Measurements from ENCODE around the gene FMNL2.
A peak's percentile ranks its signal among the peaks of the same experiment; 100 is the strongest.

The FMNL2 gene

GRCh38 chr2:152390837-152391236, 55.9 kb downstream of the FMNL2 start:
- no peak overlapping the region for H3K9ac ChIP-seq (ENCODE audit: low read length in 2 of 2)
- no peak overlapping the region for H3K27ac ChIP-seq (ENCODE audit: low read length)
- H3K36me3 ChIP-seq (ENCODE audit: control insufficient read depth in 2 of 2, insufficient read depth in 2 of 2, low read length in 2 of 2) = no peaks in the 10 kb centered on the region
- no peak overlapping the region for H3K4me3 ChIP-seq (ENCODE audit: low read length in 2 of 2)
- H3K9me3 ChIP-seq (ENCODE audit: control insufficient read depth in 2 of 2, low read length in 2 of 2) = no peaks in the 10 kb centered on the region
- no peaks in the 10 kb centered on the region for H3K27me3 ChIP-seq (ENCODE audit: control insufficient read depth in 1 of 2, insufficient read depth in 2 of 2, low read length in 2 of 2)
- H3K4me1 ChIP-seq (ENCODE audit: control insufficient read depth, insufficient read depth, low read length) = no peaks in the 10 kb centered on the region

- H3K27ac ChIP-seq (ENCODE audit: low read length) = no peak overlapping the region
- no peaks in the 10 kb centered on the region for H3K27me3 ChIP-seq (ENCODE audit: control insufficient read depth in 1 of 2, insufficient read depth in 2 of 2, low read length in 2 of 2)
- H3K4me1 ChIP-seq (ENCODE audit: control insufficient read depth, insufficient read depth, low read length) = no peaks in the 10 kb centered on the region
- H3K4me3 ChIP-seq (ENCODE audit: low read length in 2 of 2) = no peak overlapping the region
- H3K9me3 ChIP-seq (ENCODE audit: control insufficient read depth in 2 of 2, low read length in 2 of 2) = no peaks in the 10 kb centered on the region
- no peaks in the 10 kb centered on the region for H3K36me3 ChIP-seq (ENCODE audit: control insufficient read depth in 2 of 2, insufficient read depth in 2 of 2, low read length in 2 of 2)
- H3K9ac ChIP-seq (ENCODE audit: low read length in 2 of 2) = no peak overlapping the region
Observed at GRCh38 chr2:152391318-152391717, 56.3 kb downstream of the FMNL2 start.

- Histone ChIP-seq H3K4me3 (ENCODE audit: low read length in 2 of 2) (no peak overlapping the region), H3K27me3 (ENCODE audit: control insufficient read depth in 1 of 2, insufficient read depth in 2 of 2, low read length in 2 of 2) (no peaks in the 10 kb centered on the region), H3K4me1 (ENCODE audit: control insufficient read depth, insufficient read depth, low read length) (no peaks in the 10 kb centered on the region), H3K9ac (ENCODE audit: low read length in 2 of 2) (no peak overlapping the region), H3K9me3 (ENCODE audit: control insufficient read depth in 2 of 2, low read length in 2 of 2) (no peaks in the 10 kb centered on the region), H3K36me3 (ENCODE audit: control insufficient read depth in 2 of 2, insufficient read depth in 2 of 2, low read length in 2 of 2) (no peaks in the 10 kb centered on the region), H3K27ac (ENCODE audit: low read length) (no peak overlapping the region)
Observed at GRCh38 chr2:152393377-152393776, 58.4 kb downstream of the FMNL2 start.

- Histone ChIP-seq H3K4me3 (ENCODE audit: low read length in 2 of 2) (no peak overlapping the region), H3K27me3 (ENCODE audit: control insufficient read depth in 1 of 2, insufficient read depth in 2 of 2, low read length in 2 of 2) (no peaks in the 10 kb centered on the region), H3K9ac (ENCODE audit: low read length in 2 of 2) (no peak overlapping the region), H3K4me1 (ENCODE audit: control insufficient read depth, insufficient read depth, low read length) (no peaks in the 10 kb centered on the region), H3K9me3 (ENCODE audit: control insufficient read depth in 2 of 2, low read length in 2 of 2) (no peaks in the 10 kb centered on the region), H3K27ac (ENCODE audit: low read length) (no peak overlapping the region), H3K36me3 (ENCODE audit: control insufficient read depth in 2 of 2, insufficient read depth in 2 of 2, low read length in 2 of 2) (no peaks in the 10 kb centered on the region)
Observed at GRCh38 chr2:152394326-152394725, 59.4 kb downstream of the FMNL2 start.

GRCh38 chr2:152395103-152395502, 60.1 kb downstream of the FMNL2 start:
- Histone ChIP-seq H3K4me1 (ENCODE audit: control insufficient read depth, insufficient read depth, low read length) (no peaks in the 10 kb centered on the region), H3K4me3 (ENCODE audit: low read length in 2 of 2) (no peak overlapping the region), H3K36me3 (ENCODE audit: control insufficient read depth in 2 of 2, insufficient read depth in 2 of 2, low read length in 2 of 2) (no peaks in the 10 kb centered on the region), H3K9me3 (ENCODE audit: control insufficient read depth in 2 of 2, low read length in 2 of 2) (no peaks in the 10 kb centered on the region), H3K27me3 (ENCODE audit: control insufficient read depth in 1 of 2, insufficient read depth in 2 of 2, low read length in 2 of 2) (no peaks in the 10 kb centered on the region), H3K9ac (ENCODE audit: low read length in 2 of 2) (no peak overlapping the region), H3K27ac (ENCODE audit: low read length) (no peak overlapping the region)

GRCh38 chr2:152395572-152395971, 60.6 kb downstream of the FMNL2 start:
- Histone ChIP-seq H3K9ac (ENCODE audit: low read length in 2 of 2) (no peak overlapping the region), H3K9me3 (ENCODE audit: control insufficient read depth in 2 of 2, low read length in 2 of 2) (no peaks in the 10 kb centered on the region), H3K4me3 (ENCODE audit: low read length in 2 of 2) (peak overlapping the region in 1 of 2 donors; percentile 31), H3K4me1 (ENCODE audit: control insufficient read depth, insufficient read depth, low read length) (no peaks in the 10 kb centered on the region), H3K27me3 (ENCODE audit: control insufficient read depth in 1 of 2, insufficient read depth in 2 of 2, low read length in 2 of 2) (no peaks in the 10 kb centered on the region), H3K27ac (ENCODE audit: low read length) (no peak overlapping the region), H3K36me3 (ENCODE audit: control insufficient read depth in 2 of 2, insufficient read depth in 2 of 2, low read length in 2 of 2) (no peaks in the 10 kb centered on the region)

GRCh38 chr2:152396051-152396511, 61.1 kb downstream of the FMNL2 start:
- H3K9ac ChIP-seq (ENCODE audit: low read length in 2 of 2) = no peak overlapping the region
- H3K9me3 ChIP-seq (ENCODE audit: control insufficient read depth in 2 of 2, low read length in 2 of 2) = no peaks in the 10 kb centered on the region
- no peak overlapping the region for H3K27ac ChIP-seq (ENCODE audit: low read length)
- H3K27me3 ChIP-seq (ENCODE audit: control insufficient read depth in 1 of 2, insufficient read depth in 2 of 2, low read length in 2 of 2) = no peaks in the 10 kb centered on the region
- no peaks in the 10 kb centered on the region for H3K36me3 ChIP-seq (ENCODE audit: control insufficient read depth in 2 of 2, insufficient read depth in 2 of 2, low read length in 2 of 2)
- H3K4me1 ChIP-seq (ENCODE audit: control insufficient read depth, insufficient read depth, low read length) = no peaks in the 10 kb centered on the region
- peak overlapping the region; percentile 31 to 33 for H3K4me3 ChIP-seq (ENCODE audit: low read length in 2 of 2)

GRCh38 chr2:152396763-152397162, 61.8 kb downstream of the FMNL2 start:
- H3K27ac ChIP-seq (ENCODE audit: low read length) = no peak overlapping the region

GRCh38 chr2:152399003-152399402, 64.0 kb downstream of the FMNL2 start:
- Histone ChIP-seq H3K9ac (ENCODE audit: low read length in 2 of 2) (no peak overlapping the region), H3K4me1 (ENCODE audit: control insufficient read depth, insufficient read depth, low read length) (no peaks in the 10 kb centered on the region), H3K4me3 (ENCODE audit: low read length in 2 of 2) (no peak overlapping the region), H3K36me3 (ENCODE audit: control insufficient read depth in 2 of 2, insufficient read depth in 2 of 2, low read length in 2 of 2) (no peaks in the 10 kb centered on the region), H3K9me3 (ENCODE audit: control insufficient read depth in 2 of 2, low read length in 2 of 2) (no peaks in the 10 kb centered on the region), H3K27me3 (ENCODE audit: control insufficient read depth in 1 of 2, insufficient read depth in 2 of 2, low read length in 2 of 2) (no peaks in the 10 kb centered on the region), H3K27ac (ENCODE audit: low read length) (no peak overlapping the region)

More at GRCh38 chr2:152396763-152397162, 61.8 kb downstream of the FMNL2 start:
- H3K4me1 ChIP-seq (ENCODE audit: control insufficient read depth, insufficient read depth, low read length) = no peaks in the 10 kb centered on the region
- H3K36me3 ChIP-seq (ENCODE audit: control insufficient read depth in 2 of 2, insufficient read depth in 2 of 2, low read length in 2 of 2) = no peaks in the 10 kb centered on the region
- no peak overlapping the region for H3K9ac ChIP-seq (ENCODE audit: low read length in 2 of 2)
- H3K9me3 ChIP-seq (ENCODE audit: control insufficient read depth in 2 of 2, low read length in 2 of 2) = no peaks in the 10 kb centered on the region
- H3K27me3 ChIP-seq (ENCODE audit: control insufficient read depth in 1 of 2, insufficient read depth in 2 of 2, low read length in 2 of 2) = no peaks in the 10 kb centered on the region
- no peak overlapping the region for H3K4me3 ChIP-seq (ENCODE audit: low read length in 2 of 2)

GRCh38 chr2:152400607-152401214, 65.7 kb downstream of the FMNL2 start:
- H3K4me3 ChIP-seq (ENCODE audit: low read length in 2 of 2) = no peak overlapping the region
- no peaks in the 10 kb centered on the region for H3K9me3 ChIP-seq (ENCODE audit: control insufficient read depth in 2 of 2, low read length in 2 of 2)
- H3K9ac ChIP-seq (ENCODE audit: low read length in 2 of 2) = no peak overlapping the region
- no peak overlapping the region for H3K27ac ChIP-seq (ENCODE audit: low read length)
- no peaks in the 10 kb centered on the region for H3K4me1 ChIP-seq (ENCODE audit: control insufficient read depth, insufficient read depth, low read length)
- no peaks in the 10 kb centered on the region for H3K27me3 ChIP-seq (ENCODE audit: control insufficient read depth in 1 of 2, insufficient read depth in 2 of 2, low read length in 2 of 2)
- no peaks in the 10 kb centered on the region for H3K36me3 ChIP-seq (ENCODE audit: control insufficient read depth in 2 of 2, insufficient read depth in 2 of 2, low read length in 2 of 2)

All from stomach smooth muscle (tissue), 2 donors.